ENCODE results near the gene DNM2. TPM values are rescaled to one million over a fixed set of nuclear protein-coding genes. Genes with fewer than 3 reads are reported as not detected.

DNM2 gene
- polyA plus RNA-seq, 1 donor: 131 TPM

DNA sequence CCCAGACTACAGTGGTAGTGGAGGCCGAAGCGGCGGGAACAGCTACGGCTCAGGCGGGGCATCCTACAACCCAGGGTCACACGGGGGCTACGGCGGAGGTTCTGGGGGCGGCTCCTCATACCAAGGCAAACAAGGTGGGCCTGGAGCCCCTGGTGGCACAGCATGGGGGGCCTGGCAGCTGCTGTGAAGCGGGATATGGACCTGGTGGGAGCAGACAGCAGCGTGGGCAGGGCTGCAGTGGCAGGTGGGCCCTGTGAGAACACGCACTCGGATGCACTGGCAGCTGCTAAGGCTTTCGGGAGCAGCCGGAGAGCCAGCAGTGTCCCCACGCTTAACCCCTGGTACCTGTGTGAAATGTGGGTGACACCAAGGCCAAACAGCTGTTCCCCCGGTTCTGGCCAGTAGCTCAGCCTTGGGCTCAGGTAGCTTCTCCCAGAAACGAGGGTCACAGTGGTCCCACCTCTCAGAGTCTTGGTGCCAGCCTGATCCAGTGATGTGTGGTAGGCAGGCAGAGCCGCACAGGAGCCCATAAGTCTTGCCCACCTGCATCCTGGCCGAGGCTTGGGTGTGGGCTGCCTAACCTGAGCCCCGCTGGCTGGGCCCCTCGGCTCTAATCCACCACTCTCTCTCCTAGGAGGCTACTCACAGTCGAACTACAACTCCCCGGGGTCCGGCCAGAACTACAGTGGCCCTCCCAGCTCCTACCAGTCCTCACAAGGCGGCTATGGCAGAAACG, 29.2 kb upstream of the DNM2 start:
- WGBS (ENCODE audit: insufficient coverage, low lambda C conversion rate): no CpG with 5 or more reads among the region's 27 CpGs
- no peak overlapping the region for H3K4me3 ChIP-seq (ENCODE audit: low read length)
- no peak overlapping the region for H3K27ac ChIP-seq (ENCODE audit: low read length)
- H3K27me3 ChIP-seq (ENCODE audit: control insufficient read depth, insufficient read depth, low read length): no peaks in the 10 kb centered on the region
- H3K36me3 ChIP-seq (ENCODE audit: control insufficient read depth, insufficient read depth, low read length): peaks cover 87% of the 10 kb centered on the region
- DNase-seq: no peak
- H3K4me1 ChIP-seq (ENCODE audit: control insufficient read depth, insufficient read depth, low read length): no peaks in the 10 kb centered on the region
- H3K9me3 ChIP-seq (ENCODE audit: control insufficient read depth, low read depth, low read length): no peaks in the 10 kb centered on the region

DNA sequence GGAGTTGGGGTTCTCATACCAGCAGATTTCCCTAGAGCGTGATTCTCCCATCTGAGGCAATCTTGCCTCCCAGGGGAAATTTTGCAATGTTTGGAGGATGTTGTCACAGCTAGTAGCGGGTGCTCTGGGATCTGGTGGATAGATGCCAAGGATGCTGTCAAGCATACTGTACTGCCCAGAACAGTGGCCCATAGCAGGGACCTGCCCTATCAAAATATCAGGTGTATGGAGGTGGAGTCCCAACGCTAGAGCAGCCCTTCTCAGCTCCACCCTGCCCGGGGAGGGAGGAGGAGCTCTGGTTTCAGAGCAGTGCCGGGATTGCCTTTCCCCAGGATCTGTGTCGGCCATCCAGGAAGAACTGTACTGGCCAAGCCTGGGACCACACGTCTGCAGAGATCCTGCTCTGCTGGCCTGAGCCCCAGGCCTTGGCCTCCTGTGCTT, 27.5 kb upstream of the DNM2 start:
- H3K27me3 ChIP-seq (ENCODE audit: control insufficient read depth, insufficient read depth, low read length): no peaks in the 10 kb centered on the region
- H3K4me3 ChIP-seq (ENCODE audit: low read length): no peak overlapping the region
- no peak for DNase-seq
- H3K9me3 ChIP-seq (ENCODE audit: control insufficient read depth, low read depth, low read length): no peaks in the 10 kb centered on the region
- no peak overlapping the region for H3K27ac ChIP-seq (ENCODE audit: low read length)
- no CpG with 5 or more reads among the region's 7 CpGs for WGBS (ENCODE audit: insufficient coverage, low lambda C conversion rate)
- H3K36me3 ChIP-seq (ENCODE audit: control insufficient read depth, insufficient read depth, low read length): peaks cover 71% of the 10 kb centered on the region
- peaks cover 5% of the 10 kb centered on the region for H3K4me1 ChIP-seq (ENCODE audit: control insufficient read depth, insufficient read depth, low read length)

DNA sequence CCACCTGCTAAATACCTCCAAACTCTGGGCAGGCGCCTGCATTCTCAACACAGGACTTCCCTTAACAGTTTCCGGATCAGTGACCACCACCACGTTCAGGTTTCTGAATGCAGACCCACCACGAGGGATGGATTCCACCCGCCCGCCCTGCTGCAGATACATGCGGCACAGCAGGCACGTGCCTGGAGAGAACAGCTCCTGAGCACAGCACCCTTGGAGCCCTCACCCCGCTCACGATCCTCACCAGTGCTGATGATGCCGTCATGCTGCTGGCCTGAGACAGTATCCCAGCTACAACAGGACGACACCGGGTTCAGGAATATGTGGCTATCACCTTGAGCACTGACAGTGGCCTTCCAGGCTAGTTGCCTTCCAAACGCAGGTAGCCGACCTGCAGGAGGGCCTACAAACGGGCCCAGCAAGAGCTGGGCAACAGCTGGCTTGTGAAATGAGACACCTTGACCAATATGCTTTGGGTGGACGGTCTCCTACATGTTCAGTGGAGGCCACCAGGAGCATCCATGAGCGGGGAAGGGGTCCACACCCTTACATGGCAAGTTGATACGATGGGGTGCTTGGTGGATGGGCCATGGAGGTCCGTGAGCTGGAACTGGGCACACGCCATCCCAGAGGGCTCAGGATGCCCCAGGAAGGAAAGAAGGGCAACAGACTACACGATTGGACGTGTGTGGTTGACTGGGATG, 26.5 kb upstream of the DNM2 start:
- Histone ChIP-seq H3K4me1 (ENCODE audit: control insufficient read depth, insufficient read depth, low read length) (peaks cover 7% of the 10 kb centered on the region), H3K9me3 (ENCODE audit: control insufficient read depth, low read depth, low read length) (no peaks in the 10 kb centered on the region), H3K27ac (ENCODE audit: low read length) (no peak overlapping the region), H3K27me3 (ENCODE audit: control insufficient read depth, insufficient read depth, low read length) (no peaks in the 10 kb centered on the region), H3K4me3 (ENCODE audit: low read length) (no peak overlapping the region), H3K36me3 (ENCODE audit: control insufficient read depth, insufficient read depth, low read length) (peaks cover 62% of the 10 kb centered on the region)
- DNase-seq: no peak
- no CpG with 5 or more reads among the region's 23 CpGs for WGBS (ENCODE audit: insufficient coverage, low lambda C conversion rate)

DNA sequence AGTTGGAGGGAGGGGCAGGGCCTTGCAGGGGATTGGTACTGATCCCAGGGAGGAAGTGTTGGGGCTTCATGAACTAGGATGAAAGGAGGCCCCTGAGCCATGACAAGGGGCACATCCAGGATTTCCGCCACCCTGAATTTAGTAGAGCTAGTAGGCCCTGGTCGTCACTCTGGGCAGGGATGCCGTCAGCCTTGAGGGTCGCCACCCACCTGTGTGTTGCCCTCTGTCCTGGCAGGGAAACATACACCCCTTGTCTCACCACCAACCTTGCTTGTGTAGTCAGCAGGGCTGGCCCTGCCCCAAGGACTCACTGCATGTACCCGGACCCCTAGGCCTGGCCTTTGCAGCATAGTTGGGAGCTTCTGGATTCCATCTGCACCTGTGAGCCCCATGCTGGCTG, 26.0 kb upstream of the DNM2 start:
- Histone ChIP-seq H3K4me3 (ENCODE audit: low read length) (no peak overlapping the region), H3K27me3 (ENCODE audit: control insufficient read depth, insufficient read depth, low read length) (peaks cover 2% of the 10 kb centered on the region), H3K9me3 (ENCODE audit: control insufficient read depth, low read depth, low read length) (no peaks in the 10 kb centered on the region), H3K27ac (ENCODE audit: low read length) (no peak overlapping the region), H3K4me1 (ENCODE audit: control insufficient read depth, insufficient read depth, low read length) (peaks cover 7% of the 10 kb centered on the region), H3K36me3 (ENCODE audit: control insufficient read depth, insufficient read depth, low read length) (peaks cover 57% of the 10 kb centered on the region)
- DNase-seq: no peak
- no CpG with 5 or more reads among the region's 5 CpGs for WGBS (ENCODE audit: insufficient coverage, low lambda C conversion rate)

DNA sequence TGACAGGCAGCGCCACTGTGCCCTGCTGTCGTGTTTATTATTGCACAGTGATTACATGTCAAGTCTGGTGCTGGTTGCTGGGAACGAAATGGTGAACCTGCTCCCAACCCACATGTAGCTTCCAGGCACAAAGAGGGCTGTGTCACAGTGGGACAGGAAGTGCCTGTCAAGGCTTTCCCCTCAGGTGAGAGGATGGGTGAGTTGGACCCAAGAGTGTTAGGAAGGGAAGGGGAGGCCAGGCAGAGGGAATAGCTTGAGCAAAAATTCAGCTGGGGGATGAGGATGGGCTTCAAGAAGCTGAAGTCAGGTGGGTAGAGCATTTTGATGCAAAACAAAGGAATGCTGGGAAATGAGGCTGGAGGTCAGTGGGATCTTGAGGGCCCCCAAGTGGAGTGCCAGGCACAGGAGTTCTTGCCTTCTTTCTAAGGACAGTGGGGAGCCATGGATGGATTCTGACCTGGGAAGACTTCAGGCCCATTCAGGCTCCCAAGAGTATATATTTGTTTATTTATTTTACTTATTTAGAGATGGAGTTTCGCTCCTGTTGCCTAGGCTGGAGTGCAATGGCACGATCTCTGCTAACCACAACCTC, 25.1 kb upstream of the DNM2 start:
- no peak for DNase-seq
- no peaks in the 10 kb centered on the region for H3K9me3 ChIP-seq (ENCODE audit: control insufficient read depth, low read depth, low read length)
- H3K27me3 ChIP-seq (ENCODE audit: control insufficient read depth, insufficient read depth, low read length): peaks cover 3% of the 10 kb centered on the region
- peaks cover 49% of the 10 kb centered on the region for H3K36me3 ChIP-seq (ENCODE audit: control insufficient read depth, insufficient read depth, low read length)
- no peak overlapping the region for H3K27ac ChIP-seq (ENCODE audit: low read length)
- peaks cover 7% of the 10 kb centered on the region for H3K4me1 ChIP-seq (ENCODE audit: control insufficient read depth, insufficient read depth, low read length)
- no peak overlapping the region for H3K4me3 ChIP-seq (ENCODE audit: low read length)
- WGBS (ENCODE audit: insufficient coverage, low lambda C conversion rate): 100% methylated on average over 1 of the region's 5 CpGs

DNA sequence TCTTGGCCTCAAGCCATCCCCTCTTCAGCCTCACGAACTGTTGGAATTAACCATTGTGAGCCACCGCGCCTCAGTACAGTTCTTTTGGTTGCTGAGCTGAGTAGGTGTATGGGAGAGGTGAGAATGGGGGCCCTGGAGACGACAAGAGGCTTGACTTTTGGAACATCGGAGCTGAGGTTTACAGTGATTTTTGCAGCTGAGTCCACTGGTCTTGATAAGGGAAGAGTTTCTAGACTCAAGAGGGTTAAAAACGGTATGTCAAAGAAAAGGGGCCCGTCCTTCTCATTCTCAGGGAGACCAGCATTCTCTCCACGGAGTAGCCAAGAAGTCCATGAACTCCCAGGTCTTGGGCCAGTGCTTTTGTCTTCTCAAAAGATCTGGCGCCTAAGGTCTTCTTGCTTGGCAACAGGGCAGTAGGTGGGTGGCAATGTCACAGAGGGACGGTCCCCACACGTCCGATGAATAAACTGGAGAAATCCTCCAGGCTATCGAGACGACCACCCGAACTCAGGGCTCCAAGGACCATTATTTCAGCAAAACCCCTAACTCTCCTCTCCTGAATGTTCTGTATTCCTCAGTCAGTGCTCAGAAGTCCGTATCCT, 23.1 kb upstream of the DNM2 start:
- WGBS (ENCODE audit: insufficient coverage, low lambda C conversion rate): no CpG with 5 or more reads among the region's 16 CpGs
- no peaks in the 10 kb centered on the region for H3K9me3 ChIP-seq (ENCODE audit: control insufficient read depth, low read depth, low read length)
- DNase-seq: no peak
- H3K27me3 ChIP-seq (ENCODE audit: control insufficient read depth, insufficient read depth, low read length): peaks cover 3% of the 10 kb centered on the region
- H3K27ac ChIP-seq (ENCODE audit: low read length): no peak overlapping the region
- peaks cover 29% of the 10 kb centered on the region for H3K36me3 ChIP-seq (ENCODE audit: control insufficient read depth, insufficient read depth, low read length)
- H3K4me3 ChIP-seq (ENCODE audit: low read length): no peak overlapping the region
- H3K4me1 ChIP-seq (ENCODE audit: control insufficient read depth, insufficient read depth, low read length): peaks cover 7% of the 10 kb centered on the region

DNA sequence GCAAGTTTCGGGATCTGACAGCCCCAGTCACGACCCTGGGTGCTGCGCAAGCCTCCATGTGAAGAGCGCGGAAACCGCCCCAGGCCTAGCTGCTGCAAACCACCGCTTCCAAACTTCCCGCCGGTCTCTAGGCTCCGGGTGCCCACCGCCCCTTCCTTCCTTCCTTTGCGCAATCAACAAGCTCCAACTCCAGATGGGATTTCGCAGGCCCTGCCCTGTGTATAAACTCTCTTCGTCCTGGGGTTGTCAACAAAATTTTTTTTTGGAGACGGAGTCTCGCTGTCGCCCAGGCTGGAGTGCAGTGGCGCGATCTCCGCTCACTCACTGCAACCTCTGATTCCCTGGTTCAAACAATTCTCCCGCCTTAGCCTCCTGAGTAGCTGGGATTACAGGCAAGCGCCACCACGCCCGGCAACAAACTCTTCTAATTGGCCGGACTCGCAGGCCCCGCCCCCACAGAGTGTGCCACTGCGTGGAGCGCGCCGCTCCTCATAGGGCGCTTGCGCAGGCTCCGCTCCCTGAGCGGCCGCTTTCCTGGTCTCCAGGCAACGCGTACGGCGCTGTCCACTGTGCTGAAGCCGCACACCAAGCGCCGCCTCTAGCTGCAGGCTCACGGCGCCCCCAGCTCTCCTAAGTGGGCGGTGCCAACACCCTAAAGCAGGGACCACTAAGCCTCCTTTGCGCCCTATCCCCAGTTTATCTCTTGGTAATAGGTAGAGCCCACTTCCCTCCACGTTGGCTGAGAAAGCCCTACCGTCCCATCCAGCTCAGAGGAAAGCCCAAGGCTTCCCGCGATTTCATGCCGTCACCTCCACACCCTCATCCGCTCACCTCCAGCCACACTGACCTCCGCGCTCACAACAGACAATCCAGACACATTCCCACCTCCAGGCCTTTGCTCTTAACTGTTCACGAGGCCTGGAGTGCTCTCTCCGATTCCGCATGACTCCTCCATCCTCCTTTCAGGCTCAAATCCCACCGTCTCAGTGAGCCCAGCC, 22.2 kb upstream of the DNM2 start:
- Histone ChIP-seq H3K4me3 (ENCODE audit: low read length) (no peak overlapping the region), H3K27me3 (ENCODE audit: control insufficient read depth, insufficient read depth, low read length) (peaks cover 3% of the 10 kb centered on the region)
- WGBS (ENCODE audit: insufficient coverage, low lambda C conversion rate): 0% methylated on average over 2 of the region's 59 CpGs

DNA sequence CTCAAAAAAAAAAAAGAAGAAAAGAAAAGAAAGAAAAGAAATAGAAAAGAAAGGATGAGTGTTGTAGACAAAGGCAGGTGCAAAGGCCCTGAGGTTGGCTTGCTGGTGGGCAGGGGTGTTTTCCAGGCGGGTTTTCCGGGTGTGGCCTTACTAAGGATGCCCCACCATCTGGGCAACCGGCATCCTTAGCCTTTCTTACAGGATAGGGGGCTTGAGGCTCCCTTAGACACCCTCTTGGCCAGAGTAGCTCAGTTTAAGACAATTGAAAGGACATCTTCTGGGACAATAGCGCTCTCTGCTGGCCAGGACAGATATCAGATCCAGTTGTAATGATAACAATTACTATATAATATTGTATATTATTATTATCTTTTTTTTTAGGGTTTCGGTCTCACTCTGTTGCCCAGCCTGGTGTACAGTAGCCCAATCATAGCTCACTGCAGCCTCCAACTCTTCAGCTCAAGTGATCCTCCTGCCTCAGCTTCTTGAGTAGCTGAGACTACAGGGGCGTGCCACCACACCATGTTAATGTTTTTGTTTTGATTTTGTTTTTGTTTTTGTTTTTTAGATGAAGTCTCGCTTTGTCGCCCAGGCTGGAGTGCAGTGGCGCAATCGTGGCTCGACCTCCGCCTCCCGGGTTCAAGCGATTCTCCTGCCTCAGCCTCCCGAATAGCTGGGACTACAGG, 18.1 kb upstream of the DNM2 start:
- 33% methylated on average over 1 of the region's 15 CpGs for WGBS (ENCODE audit: insufficient coverage, low lambda C conversion rate)
- Histone ChIP-seq H3K27me3 (ENCODE audit: control insufficient read depth, insufficient read depth, low read length) (peaks cover 3% of the 10 kb centered on the region), H3K36me3 (ENCODE audit: control insufficient read depth, insufficient read depth, low read length) (no peaks in the 10 kb centered on the region), H3K9me3 (ENCODE audit: control insufficient read depth, low read depth, low read length) (no peaks in the 10 kb centered on the region), H3K27ac (ENCODE audit: low read length) (no peak overlapping the region), H3K4me1 (ENCODE audit: control insufficient read depth, insufficient read depth, low read length) (peaks cover 12% of the 10 kb centered on the region), H3K4me3 (ENCODE audit: low read length) (no peak overlapping the region)
- DNase-seq: no peak

More for the DNA sequence above, 22.2 kb upstream of the DNM2 start:
- peak; percentile 94 to 95 for DNase-seq
- Histone ChIP-seq H3K9me3 (ENCODE audit: control insufficient read depth, low read depth, low read length) (no peaks in the 10 kb centered on the region), H3K36me3 (ENCODE audit: control insufficient read depth, insufficient read depth, low read length) (peaks cover 20% of the 10 kb centered on the region), H3K27ac (ENCODE audit: low read length) (no peak overlapping the region), H3K4me1 (ENCODE audit: control insufficient read depth, insufficient read depth, low read length) (peaks cover 7% of the 10 kb centered on the region)

DNA sequence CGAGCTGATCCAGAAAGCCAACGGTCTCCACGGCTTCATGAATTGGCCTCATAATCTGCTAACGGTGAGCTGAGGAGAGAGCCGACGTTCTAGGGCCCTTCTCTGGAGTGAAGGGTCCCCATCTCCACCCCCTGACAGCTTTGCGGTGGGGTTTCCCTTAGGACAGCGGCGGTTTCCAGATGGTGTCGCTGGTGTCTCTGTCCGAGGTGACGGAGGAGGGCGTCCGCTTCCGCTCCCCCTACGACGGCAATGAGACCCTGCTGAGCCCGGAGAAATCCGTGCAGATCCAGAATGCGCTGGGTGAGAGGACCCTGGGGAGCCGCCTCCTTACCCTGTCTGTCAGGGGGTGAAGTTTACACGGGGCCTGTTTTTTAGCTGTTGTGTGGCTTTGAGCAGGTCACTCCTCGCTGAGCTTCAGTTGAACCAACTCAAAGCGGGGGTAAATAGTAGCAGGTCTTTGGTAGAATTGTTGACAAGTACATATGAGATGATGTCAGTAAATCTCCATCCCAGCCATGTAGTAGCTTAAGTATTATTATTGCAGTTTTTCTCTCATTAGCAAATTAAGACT, 15.8 kb upstream of the DNM2 start:
- Histone ChIP-seq H3K27ac (ENCODE audit: low read length) (peak overlapping the region; percentile 7), H3K27me3 (ENCODE audit: control insufficient read depth, insufficient read depth, low read length) (no peaks in the 10 kb centered on the region), H3K4me3 (ENCODE audit: low read length) (peak overlapping the region; percentile 88), H3K4me1 (ENCODE audit: control insufficient read depth, insufficient read depth, low read length) (peaks cover 5% of the 10 kb centered on the region), H3K36me3 (ENCODE audit: control insufficient read depth, insufficient read depth, low read length) (peaks cover under 1% of the 10 kb centered on the region), H3K9me3 (ENCODE audit: control insufficient read depth, low read depth, low read length) (no peaks in the 10 kb centered on the region)
- no CpG with 5 or more reads among the region's 24 CpGs for WGBS (ENCODE audit: insufficient coverage, low lambda C conversion rate)
- peak in 1 of 2 donors; percentile 41 for DNase-seq

Measured in large intestine (tissue), 3 donors.